HEK293 (cell line): Measurements from ENCODE around the gene PLB1.

Source experiments
- ATF2 ChIP-seq: fragments of 450-650 bp; formaldehyde crosslinking; IDR thresholded peaks from 2 replicates; pipeline ENCODE4 v1.5.1; 2016; ENCODE audit warnings: missing biosample characterization, missing genetic modification characterization, low read depth
- ZBTB7A ChIP-seq: fragments of 450-650 bp; formaldehyde crosslinking; IDR thresholded peaks from 2 replicates; pipeline ENCODE4 v1.5.1; 2016; ENCODE audit warnings: low read depth, missing biosample characterization, missing genetic modification characterization
- ZNF121 ChIP-seq: fragments of 450-650 bp; formaldehyde crosslinking; IDR thresholded peaks from 2 replicates; pipeline ENCODE4 v1.5.1; 2016; ENCODE audit warnings: missing biosample characterization, missing genetic modification characterization
- ZNF280D ChIP-seq: fragments of 450-650 bp; formaldehyde crosslinking; IDR thresholded peaks from 2 replicates; pipeline ENCODE4 v1.5.1; 2016; ENCODE audit warnings: missing biosample characterization, missing genetic modification characterization
- ZSCAN16 ChIP-seq: fragments of 450-650 bp; formaldehyde crosslinking; IDR thresholded peaks from 2 replicates; pipeline ENCODE4 v1.5.1; 2016; ENCODE audit warnings: missing biosample characterization, missing genetic modification characterization
- TF ChIP-seq, protein P1 (sequence below): fragments of 450-650 bp; formaldehyde crosslinking; IDR thresholded peaks from 2 replicates; pipeline ENCODE4 v1.5.1; 2016; ENCODE audit warnings: missing biosample characterization, missing genetic modification characterization
- TF ChIP-seq, protein P2 (sequence below): fragments of 450-650 bp; formaldehyde crosslinking; IDR thresholded peaks from 2 replicates; pipeline ENCODE4 v1.5.1; 2016; ENCODE audit warnings: missing biosample characterization, missing genetic modification characterization

- TF ChIP-seq ATF2 (tag by site-specific recombination) (no peak), ZBTB7A (tag by site-specific recombination) (no peak), ZNF280D (tag by site-specific recombination) (no peak), ZSCAN16 (no peak), ZNF121 (tag by site-specific recombination) (no peak)
- TF ChIP-seq, protein P1, sequence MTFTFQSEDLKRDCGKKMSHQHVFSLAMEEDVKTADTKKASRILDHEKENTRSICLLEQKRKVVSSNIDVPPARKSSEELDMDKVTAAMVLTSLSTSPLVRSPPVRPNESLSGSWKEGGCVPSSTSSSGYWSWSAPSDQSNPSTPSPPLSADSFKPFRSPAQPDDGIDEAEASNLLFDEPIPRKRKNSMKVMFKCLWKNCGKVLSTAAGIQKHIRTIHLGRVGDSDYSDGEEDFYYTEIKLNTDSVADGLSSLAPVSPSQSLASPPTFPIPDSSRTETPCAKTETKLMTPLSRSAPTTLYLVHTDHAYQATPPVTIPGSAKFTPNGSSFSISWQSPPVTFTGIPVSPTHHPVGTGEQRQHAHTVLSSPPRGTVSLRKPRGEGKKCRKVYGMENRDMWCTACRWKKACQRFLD (tag by site-specific recombination) = no peak
- TF ChIP-seq, protein P2, sequence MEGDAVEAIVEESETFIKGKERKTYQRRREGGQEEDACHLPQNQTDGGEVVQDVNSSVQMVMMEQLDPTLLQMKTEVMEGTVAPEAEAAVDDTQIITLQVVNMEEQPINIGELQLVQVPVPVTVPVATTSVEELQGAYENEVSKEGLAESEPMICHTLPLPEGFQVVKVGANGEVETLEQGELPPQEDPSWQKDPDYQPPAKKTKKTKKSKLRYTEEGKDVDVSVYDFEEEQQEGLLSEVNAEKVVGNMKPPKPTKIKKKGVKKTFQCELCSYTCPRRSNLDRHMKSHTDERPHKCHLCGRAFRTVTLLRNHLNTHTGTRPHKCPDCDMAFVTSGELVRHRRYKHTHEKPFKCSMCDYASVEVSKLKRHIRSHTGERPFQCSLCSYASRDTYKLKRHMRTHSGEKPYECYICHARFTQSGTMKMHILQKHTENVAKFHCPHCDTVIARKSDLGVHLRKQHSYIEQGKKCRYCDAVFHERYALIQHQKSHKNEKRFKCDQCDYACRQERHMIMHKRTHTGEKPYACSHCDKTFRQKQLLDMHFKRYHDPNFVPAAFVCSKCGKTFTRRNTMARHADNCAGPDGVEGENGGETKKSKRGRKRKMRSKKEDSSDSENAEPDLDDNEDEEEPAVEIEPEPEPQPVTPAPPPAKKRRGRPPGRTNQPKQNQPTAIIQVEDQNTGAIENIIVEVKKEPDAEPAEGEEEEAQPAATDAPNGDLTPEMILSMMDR (tag by site-specific recombination) = no peak
Observed at GRCh38 chr2:28486526-28486925, 9.3 kb upstream of the PLB1 start.
